GM03348 (cell line): Measurements from ENCODE around the gene SMG7.
A peak's percentile ranks its signal among the peaks of the same experiment; 100 is the strongest.

Experiments used
- DNase-seq: peaks from one replicate; pipeline ENCODE4 v3.0.0; 2012; ENCODE audit warnings: low spot score

SMG7 gene

DNA sequence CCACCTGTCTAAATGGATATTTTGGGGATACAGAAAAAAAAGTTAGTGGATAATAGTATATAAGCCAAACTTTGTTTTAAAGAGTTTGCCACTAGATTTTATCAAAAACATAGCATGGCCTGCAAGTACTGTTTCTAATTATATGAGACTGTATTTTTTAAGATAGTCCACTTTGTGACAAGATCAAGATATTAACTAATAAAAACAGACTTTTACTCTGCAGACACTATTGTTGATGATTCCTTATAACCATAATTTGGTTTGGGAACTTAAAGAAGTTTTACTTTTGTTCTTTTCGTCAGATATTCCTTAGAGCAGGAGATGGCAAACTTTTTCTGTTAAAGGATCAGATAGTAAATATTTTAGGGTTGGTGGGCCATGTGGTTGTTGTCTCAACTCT is 36.4 kb downstream of the SMG7 start:
- no peak for DNase-seq

DNA sequence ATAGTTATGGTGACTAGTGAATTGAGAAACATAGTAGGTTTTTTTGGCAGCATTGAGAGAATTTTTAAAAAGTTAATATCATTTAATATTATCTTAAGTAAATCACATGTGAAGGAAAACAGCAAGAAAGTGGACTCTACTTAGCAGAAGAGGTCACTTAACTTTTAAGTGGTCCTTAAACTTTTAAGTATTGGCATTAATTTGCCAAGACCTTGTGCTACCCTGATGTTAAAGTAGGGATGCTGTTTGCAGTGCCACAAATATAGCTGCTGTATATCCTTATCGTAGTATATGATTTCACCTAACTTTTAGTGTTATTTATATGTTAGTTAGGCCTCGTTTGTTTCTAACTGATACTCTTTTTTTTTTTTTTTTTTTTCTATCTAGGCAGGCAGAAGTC is 40.2 kb downstream of the SMG7 start:
- no peak for DNase-seq

GRCh38 chr1:183514235-183514634 is 41.9 kb downstream of the SMG7 start:
- no peak for DNase-seq

- DNase-seq: peak; percentile 22
These were observed 42.8 kb downstream of the SMG7 start for GRCh38 chr1:183515002-183515689.

GRCh38 chr1:183516725-183517124 is 44.4 kb downstream of the SMG7 start:
- DNase-seq: no peak

DNA sequence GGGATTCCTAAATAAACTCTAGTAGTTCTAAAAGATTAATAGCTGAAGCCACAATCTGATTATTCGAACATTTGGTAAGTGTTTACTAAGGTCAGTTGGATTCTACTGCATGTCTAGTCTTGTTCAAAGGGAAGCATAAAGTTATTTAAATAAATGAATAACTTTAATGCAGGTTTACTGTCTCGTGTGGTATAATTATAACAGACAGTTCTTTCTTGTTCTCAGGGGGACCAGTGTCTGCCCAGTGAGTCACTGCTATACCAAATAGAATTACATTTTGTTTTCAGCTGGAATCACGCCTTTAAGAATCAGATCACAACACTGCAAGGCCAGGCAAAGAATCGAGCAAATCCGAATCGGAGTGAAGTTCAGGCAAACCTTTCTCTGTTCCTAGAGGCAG is 45.1 kb downstream of the SMG7 start:
- no peak for DNase-seq

- DNase-seq: no peak
These were observed 48.1 kb downstream of the SMG7 start for GRCh38 chr1:183520379-183520778.

- DNase-seq: no peak
These were observed 49.8 kb downstream of the SMG7 start for GRCh38 chr1:183522104-183522503.

GRCh38 chr1:183528577-183528976 is 56.3 kb downstream of the SMG7 start:
- no peak for DNase-seq

DNA sequence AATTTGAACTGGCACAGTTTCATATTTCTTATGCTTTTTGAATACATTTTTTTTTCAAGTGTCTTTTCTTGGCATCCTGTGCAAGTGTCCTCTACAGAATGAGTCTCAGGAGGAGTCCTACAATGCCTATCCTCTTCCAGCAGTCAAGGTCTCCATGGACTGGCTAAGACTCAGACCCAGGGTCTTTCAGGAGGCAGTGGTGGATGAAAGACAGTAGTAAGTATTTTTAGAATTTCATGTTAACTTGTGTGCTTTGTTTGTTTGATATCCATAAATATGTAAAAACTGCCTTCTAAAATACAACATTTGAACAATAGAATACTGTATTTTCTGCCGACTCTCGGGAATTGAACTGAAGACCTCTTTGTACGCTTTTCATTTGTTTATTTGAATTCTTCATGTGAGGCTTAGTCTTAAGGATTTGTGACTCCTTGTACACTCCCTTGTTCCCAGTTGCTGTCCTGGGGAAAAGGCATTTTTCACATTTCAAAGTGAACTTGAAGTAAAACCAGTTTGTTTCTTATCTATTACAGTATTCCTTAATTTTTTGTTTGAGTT is 61.4 kb downstream of the SMG7 start:
- no peak for DNase-seq

DNA sequence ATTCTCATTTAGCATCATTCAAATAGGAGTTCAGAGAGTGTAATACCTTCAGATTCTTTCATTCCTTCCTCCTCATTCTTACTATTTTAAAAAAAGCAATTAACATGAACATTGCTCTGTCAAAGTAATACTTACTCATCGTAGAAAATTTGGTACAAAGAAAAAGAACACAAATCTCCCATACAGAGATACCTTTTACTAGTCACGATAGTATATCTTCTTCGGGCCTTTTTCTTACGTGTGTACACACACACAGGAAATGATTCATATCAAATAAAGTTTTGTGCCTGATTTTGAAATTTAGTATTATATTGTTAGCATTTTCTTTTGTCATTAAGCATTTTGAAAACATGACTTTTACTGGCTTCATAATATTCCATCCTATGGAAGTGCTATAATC is 65.1 kb downstream of the SMG7 start:
- no peak for DNase-seq

GRCh38 chr1:183543619-183544204 is 71.4 kb downstream of the SMG7 start:
- DNase-seq: peak; percentile 75

- no peak for DNase-seq
These were observed 72.4 kb downstream of the SMG7 start for GRCh38 chr1:183544598-183545297.

DNA sequence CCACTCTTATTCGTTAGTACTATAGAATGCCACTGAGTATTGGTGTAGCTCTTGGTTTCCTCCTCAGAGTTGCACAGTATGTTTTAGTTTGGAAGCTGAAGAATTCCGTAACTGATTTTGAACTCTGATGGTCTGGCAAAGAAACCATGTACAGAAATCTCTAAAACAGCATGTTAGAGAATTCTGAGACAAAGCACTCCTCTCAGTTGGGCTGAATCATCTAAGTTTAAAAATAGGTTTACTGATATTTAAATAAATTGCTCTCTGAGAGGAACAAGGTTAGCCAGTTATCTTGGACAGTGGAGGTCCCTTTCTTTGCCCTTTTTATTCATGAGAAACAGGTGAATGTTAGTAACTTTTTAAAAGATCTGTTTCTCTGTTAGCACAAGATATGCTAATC is 74.1 kb downstream of the SMG7 start:
- no peak for DNase-seq

DNA sequence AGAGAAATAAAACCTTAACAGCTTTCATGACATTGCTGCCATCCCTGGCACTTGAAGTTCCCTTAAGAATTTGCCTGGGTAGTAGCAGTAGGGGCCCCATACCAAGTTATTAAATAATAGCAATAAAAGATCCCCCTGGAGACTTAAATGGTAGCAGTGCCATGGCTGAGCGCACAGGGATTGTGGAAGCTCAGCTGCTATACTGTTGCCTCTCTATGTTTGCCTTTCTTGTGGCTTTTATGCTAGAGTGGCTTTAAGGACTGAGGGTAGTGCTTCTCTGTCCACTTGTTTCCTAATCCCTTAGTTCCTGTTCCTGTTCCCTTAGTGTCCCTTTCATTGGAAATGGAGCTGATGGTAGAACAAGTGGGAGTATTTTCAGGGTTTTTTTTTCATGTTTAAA is 75.8 kb downstream of the SMG7 start:
- DNase-seq: no peak

- DNase-seq: no peak
These were observed 78.6 kb downstream of the SMG7 start for GRCh38 chr1:183550915-183551314.

DNA sequence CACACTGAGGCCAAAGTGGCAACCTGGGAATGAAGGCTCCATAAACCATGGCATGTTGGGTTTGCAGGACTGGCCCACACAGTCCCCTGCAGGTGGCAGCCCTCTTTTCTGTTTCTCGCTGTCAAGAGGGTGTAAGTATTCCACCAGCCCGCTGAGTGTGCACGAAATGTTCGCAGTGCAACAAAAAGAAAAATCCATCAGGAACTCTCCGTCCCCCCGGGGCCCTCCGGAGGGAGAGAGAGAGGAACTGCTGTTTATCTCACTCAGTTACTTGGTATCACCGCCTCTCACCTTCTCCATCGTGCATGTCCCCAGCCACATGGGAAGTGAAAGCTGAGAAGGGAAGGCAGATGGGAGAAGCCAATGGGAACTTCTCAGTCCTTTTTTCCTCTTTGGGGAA is 79.6 kb downstream of the SMG7 start:
- DNase-seq: no peak

GRCh38 chr1:183552441-183552840 is 80.1 kb downstream of the SMG7 start:
- DNase-seq: no peak

- DNase-seq: no peak
These were observed 80.6 kb downstream of the SMG7 start for GRCh38 chr1:183552891-183553290.

DNA sequence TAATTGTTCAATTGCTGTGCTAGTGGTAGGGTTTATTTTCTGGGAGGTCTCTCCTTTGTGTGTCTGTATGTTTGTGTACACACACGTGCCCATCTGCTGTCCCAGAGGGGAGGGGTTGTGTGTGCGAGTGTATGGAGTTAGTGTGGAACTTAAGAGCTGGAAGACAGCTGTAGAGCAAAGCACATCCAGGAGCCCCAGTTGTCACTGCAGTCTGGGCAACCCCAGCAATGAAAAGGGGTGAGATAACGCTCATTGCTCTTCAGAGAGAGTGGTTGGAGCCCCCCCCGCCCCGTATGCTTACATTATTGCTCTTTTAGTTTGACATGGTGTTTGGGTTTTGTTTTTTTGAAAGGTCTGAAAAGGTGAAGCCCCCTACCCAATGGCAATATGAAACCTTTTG is 81.0 kb downstream of the SMG7 start:
- no peak for DNase-seq

GRCh38 chr1:183553764-183554163 is 81.5 kb downstream of the SMG7 start:
- no peak for DNase-seq

DNA sequence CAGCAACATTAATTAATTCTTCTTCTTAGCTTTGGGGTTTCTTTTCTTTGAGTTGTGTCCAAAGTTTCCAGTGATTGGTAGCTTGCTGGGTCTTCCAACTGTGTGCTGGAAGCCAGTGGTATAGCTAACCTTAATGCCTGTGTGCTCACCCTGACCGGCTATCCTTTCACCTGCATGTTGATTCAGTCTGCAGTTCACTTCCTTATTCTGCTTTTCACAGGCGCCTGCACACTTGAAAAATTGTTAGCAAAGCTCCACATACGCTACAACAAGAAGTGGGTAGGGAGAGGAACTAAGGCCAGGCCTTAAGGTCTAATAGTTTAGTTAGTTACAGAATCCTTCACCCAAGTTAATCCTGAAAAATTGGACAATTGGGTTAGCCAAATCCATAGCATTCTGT is 82.3 kb downstream of the SMG7 start:
- no peak for DNase-seq

- no peak for DNase-seq
These were observed 86.8 kb downstream of the SMG7 start for GRCh38 chr1:183559061-183559460.
